B cell (primary cell): ENCODE data around the gene SLAMF9. TPM values are rescaled to one million over a fixed set of nuclear protein-coding genes. Genes with fewer than 3 reads are reported as not detected.

ENCODE experiments used
- ATAC-seq: fragments of 200-7000 bp; cut with Tn5 transposase; one replicate; pipeline ENCODE4 v1.10.0; 2021; ENCODE audit warnings: low read depth, mild to moderate bottlenecking, moderate number of reproducible peaks, moderate library complexity
- CTCF ChIA-PET: fragments of 350-600 bp; sonication (Branson Sonifier 250); formaldehyde crosslinking; loops from one replicate; lab custom pipeline; 2021; ENCODE audit warnings: antibody characterized with exemption, inconsistent platforms; lab: Charles Lee
- POLR2A ChIA-PET: fragments of 350-600 bp; sonication (Branson Sonifier 250); formaldehyde crosslinking; loops from one replicate; lab custom pipeline; 2021; ENCODE audit warnings: antibody characterized with exemption; lab: Charles Lee
- DNase-seq: peaks from one replicate; pipeline ENCODE4 v3.0.0; 2013
- H2AFZ ChIP-seq: 2 replicates; pipeline ENCODE4 v1.6.1; 2012; ENCODE audit warnings: mild to moderate bottlenecking, low read depth, low read length; ENCODE audit not compliant: insufficient read depth, poor library complexity, severe bottlenecking
- H3K27ac ChIP-seq, 2 donors: 1 replicate in 1 of 2; 2 replicates in 1 of 2; pipeline ENCODE4 v1.5.1; 2012 to 2013; ENCODE audit warnings: low read length in 2 of 2, mild to moderate bottlenecking in 2 of 2, moderate library complexity in 1 of 2
- H3K27me3 ChIP-seq, 4 experiments: fragments of 200-600 bp in 1 of 4; sonication (generic) in 1 of 4; replicated peaks in 1 of 4; 1 replicate in 2 of 4; 2 replicates in 2 of 4; pipeline versions ENCODE4 v1.6.1 to v1.7.0; 2013 to 2016; ENCODE audit warnings: low read length in 3 of 4, mild to moderate bottlenecking in 2 of 4, mixed read lengths in 1 of 4, moderate library complexity in 1 of 4; ENCODE audit not compliant: insufficient read depth in 4 of 4, control insufficient read depth in 3 of 4; ENCODE audit errors: control extremely low read depth in 1 of 4
- H3K36me3 ChIP-seq, 2 experiments: replicated peaks in 1 of 2; 1 replicate in 1 of 2; 2 replicates in 1 of 2; pipeline versions ENCODE4 v1.6.1 to v1.7.1; 2013; ENCODE audit warnings: low read length in 1 of 2; ENCODE audit not compliant: insufficient read depth in 2 of 2, control insufficient read depth in 1 of 2; ENCODE audit errors: control extremely low read depth in 1 of 2, extremely low read depth in 1 of 2
- H3K4me1 ChIP-seq, 2 donors: fragments of 200-600 bp in 1 of 2; sonication (generic) in 1 of 2; 1 replicate in 1 of 2; 2 replicates in 1 of 2; pipeline versions ENCODE4 v1.5.1 to v1.6.1; 2013 to 2017; ENCODE audit warnings: low read length in 2 of 2; ENCODE audit not compliant: control insufficient read depth in 2 of 2, insufficient read depth in 2 of 2
- H3K4me2 ChIP-seq: replicated peaks from 2 replicates; pipeline ENCODE3; 2012; ENCODE audit warnings: mild to moderate bottlenecking, low read depth, low read length; ENCODE audit not compliant: poor library complexity, severe bottlenecking
- H3K4me3 ChIP-seq, 5 experiments: fragments of 200-600 bp in 1 of 5; sonication (generic) in 1 of 5; 1 replicate in 3 of 5; 2 replicates in 2 of 5; pipeline versions ENCODE4 v1.5.1 to v1.7.0; 2011 to 2016; ENCODE audit warnings: low read length in 4 of 5, mild to moderate bottlenecking in 4 of 5, low read depth in 2 of 5, control low read depth in 1 of 5, moderate library complexity in 1 of 5; ENCODE audit not compliant: insufficient read depth in 1 of 5; ENCODE audit errors: control extremely low read depth in 1 of 5, extremely low read depth in 1 of 5
- H3K79me2 ChIP-seq: fragments of 200-600 bp; sonication (generic); one replicate; pipeline ENCODE4 v1.6.0; 2016; ENCODE audit warnings: low read length; ENCODE audit not compliant: control insufficient read depth, insufficient read depth
- H3K9ac ChIP-seq: fragments of 200-600 bp; sonication (generic); 2 replicates; pipeline ENCODE4 v1.6.1; 2017; ENCODE audit warnings: mild to moderate bottlenecking, low read length, moderate library complexity
- H3K9me3 ChIP-seq, 3 donors: one replicate each; pipeline versions ENCODE4 v1.6.1 to v1.7.1; 2013; ENCODE audit warnings: low read length in 2 of 3; ENCODE audit not compliant: control insufficient read depth in 2 of 3, insufficient read depth in 1 of 3; ENCODE audit errors: control extremely low read depth in 1 of 3
- H4K20me1 ChIP-seq: 2 replicates; pipeline ENCODE4 v1.6.0; 2012; ENCODE audit warnings: mild to moderate bottlenecking, low read length; ENCODE audit not compliant: insufficient read depth, control insufficient read depth, poor library complexity, severe bottlenecking
- H3K27ac Mint-ChIP-seq: one replicate; pipeline ENCODE4 v1.8.0; 2021; ENCODE audit warnings: mixed read lengths
- H3K27me3 Mint-ChIP-seq: one replicate; pipeline ENCODE4 v1.8.0; 2021; ENCODE audit warnings: mixed read lengths
- H3K4me1 Mint-ChIP-seq: one replicate; pipeline ENCODE4 v1.8.0; 2021; ENCODE audit warnings: mixed read lengths
- H3K4me3 Mint-ChIP-seq: one replicate; pipeline ENCODE4 v1.8.0; 2021; ENCODE audit warnings: mixed read lengths
- H3K9me3 Mint-ChIP-seq: one replicate; pipeline ENCODE4 v1.8.0; 2022; ENCODE audit warnings: mixed read lengths; ENCODE audit not compliant: insufficient read depth
- EZH2 ChIP-seq: IDR thresholded peaks from 2 replicates; pipeline ENCODE4 v1.6.1; 2012; ENCODE audit warnings: borderline replicate concordance, low read depth, mild to moderate bottlenecking, moderate library complexity, low read length; ENCODE audit not compliant: insufficient read depth, poor library complexity, severe bottlenecking
- WGBS: methylation state at CpG from one replicate; pipeline ENCODE4 v1.1.5; 2013; ENCODE audit warnings: missing lambda C conversion rate; ENCODE audit not compliant: insufficient coverage; 5-methylcytosine and 5-hydroxymethylcytosine counted together
- intact Hi-C: fragments of 100-400 bp; cut with micrococcal nuclease; formaldehyde crosslinking; loops from one replicate; pipeline ENCODE4 v1.10.0; 2022
- polyA plus RNA-seq: library from polyadenylated mRNA; depleted of rRNA; stranded (reverse); fragments of >200 nt; gene quantifications from 2 replicates; pipeline ENCODE4 v1.2.3, GENCODE V29; 2012
- total RNA-seq, 2 donors: library from RNA; stranded (reverse); fragments of 120-200 nt in 1 of 2; gene quantifications; 1 replicate in 1 of 2; 2 replicates in 1 of 2; pipeline versions ENCODE4 v1.2.3 to v1.2.4, GENCODE V29; 2013 to 2022
- TF ChIP-seq, protein P1 (sequence below): fragments of 200-600 bp; IDR thresholded peaks from one replicate; pipeline ENCODE4 v1.8.0; 2022; ENCODE audit warnings: antibody characterized with exemption, mild to moderate bottlenecking

Gene SLAMF9
- total and polyA plus RNA-seq, 2 donors (not counting 1 experiment from before 2014, with no cell fraction given) = not detected

DNA sequence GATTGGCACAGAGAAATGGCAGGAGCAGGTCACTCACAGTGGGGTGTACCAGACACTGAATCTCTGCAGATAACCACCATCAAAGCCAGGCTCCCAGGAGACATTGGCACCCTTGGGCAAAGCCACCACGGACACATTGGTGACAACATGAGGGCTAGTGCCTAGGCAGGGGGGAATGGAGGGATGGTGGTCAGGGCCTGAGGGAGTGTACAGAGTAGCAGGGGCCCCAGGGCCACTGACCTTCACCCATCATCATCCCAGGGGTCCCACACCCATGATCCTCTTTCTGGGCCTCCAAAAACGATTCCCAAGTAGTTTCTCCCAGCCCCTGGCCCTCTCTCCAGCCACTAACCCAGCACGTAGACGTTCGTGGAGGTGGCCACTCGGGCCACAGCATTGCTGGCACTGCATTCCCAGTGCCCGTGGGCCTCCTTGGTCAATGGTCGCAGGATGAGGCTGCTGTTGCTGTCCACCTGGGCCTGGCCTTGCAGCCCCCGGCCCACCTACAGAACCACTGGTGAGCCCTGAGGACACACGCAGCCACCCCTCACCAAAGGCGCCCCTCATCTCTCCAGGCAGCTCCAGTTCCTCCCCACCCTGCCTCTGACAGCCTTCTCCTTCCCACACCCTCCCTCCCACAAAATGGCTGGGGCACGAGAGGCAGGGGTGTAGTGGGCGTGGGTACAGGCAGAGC lies 22.8 kb downstream of the SLAMF9 start:
- H2AFZ ChIP-seq = no peak overlapping the region
- peaks cover 21% of the 10 kb centered on the region for H3K79me2 ChIP-seq
- ChIA-PET POLR2A (no interaction called here), CTCF (interaction anchor here (1.0 to 10.7 kb wide), 4 partner anchors 10 to 76 kb away, joined by 3 to 177 read pairs (median 4); no protein-coding TSS in a partner anchor)
- H3K36me3 ChIP-seq = no peaks in the 10 kb centered on the region
- DNase-seq = peak; percentile 20
- H3K4me1 Mint-ChIP-seq = peaks cover 16% of the 10 kb centered on the region
- no peaks in the 10 kb centered on the region for H3K27me3 ChIP-seq
- intact Hi-C loops = no loop called here
- no peak overlapping the region for H3K27ac Mint-ChIP-seq
- no peak overlapping the region for H3K9ac ChIP-seq
- no peaks in the 10 kb centered on the region for H3K9me3 Mint-ChIP-seq
- no peak overlapping the region for H3K4me3 Mint-ChIP-seq
- H3K9me3 ChIP-seq = no peaks in the 10 kb centered on the region
- WGBS = 84% methylated on average over 9 of the region's 13 CpGs
- no peak overlapping the region for H3K27ac ChIP-seq
- no peaks in the 10 kb centered on the region for H4K20me1 ChIP-seq
- TF ChIP-seq EZH2 = no peak
- TF ChIP-seq, protein P1, sequence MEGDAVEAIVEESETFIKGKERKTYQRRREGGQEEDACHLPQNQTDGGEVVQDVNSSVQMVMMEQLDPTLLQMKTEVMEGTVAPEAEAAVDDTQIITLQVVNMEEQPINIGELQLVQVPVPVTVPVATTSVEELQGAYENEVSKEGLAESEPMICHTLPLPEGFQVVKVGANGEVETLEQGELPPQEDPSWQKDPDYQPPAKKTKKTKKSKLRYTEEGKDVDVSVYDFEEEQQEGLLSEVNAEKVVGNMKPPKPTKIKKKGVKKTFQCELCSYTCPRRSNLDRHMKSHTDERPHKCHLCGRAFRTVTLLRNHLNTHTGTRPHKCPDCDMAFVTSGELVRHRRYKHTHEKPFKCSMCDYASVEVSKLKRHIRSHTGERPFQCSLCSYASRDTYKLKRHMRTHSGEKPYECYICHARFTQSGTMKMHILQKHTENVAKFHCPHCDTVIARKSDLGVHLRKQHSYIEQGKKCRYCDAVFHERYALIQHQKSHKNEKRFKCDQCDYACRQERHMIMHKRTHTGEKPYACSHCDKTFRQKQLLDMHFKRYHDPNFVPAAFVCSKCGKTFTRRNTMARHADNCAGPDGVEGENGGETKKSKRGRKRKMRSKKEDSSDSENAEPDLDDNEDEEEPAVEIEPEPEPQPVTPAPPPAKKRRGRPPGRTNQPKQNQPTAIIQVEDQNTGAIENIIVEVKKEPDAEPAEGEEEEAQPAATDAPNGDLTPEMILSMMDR = no peak
- peaks cover 7% of the 10 kb centered on the region for H3K27me3 Mint-ChIP-seq
- H3K4me2 ChIP-seq = no peak overlapping the region
- H3K4me1 ChIP-seq = peaks cover 8 to 12% of the 10 kb centered on the region in 2 donors
- H3K4me3 ChIP-seq = no peak overlapping the region
- ATAC-seq = no peak

DNA sequence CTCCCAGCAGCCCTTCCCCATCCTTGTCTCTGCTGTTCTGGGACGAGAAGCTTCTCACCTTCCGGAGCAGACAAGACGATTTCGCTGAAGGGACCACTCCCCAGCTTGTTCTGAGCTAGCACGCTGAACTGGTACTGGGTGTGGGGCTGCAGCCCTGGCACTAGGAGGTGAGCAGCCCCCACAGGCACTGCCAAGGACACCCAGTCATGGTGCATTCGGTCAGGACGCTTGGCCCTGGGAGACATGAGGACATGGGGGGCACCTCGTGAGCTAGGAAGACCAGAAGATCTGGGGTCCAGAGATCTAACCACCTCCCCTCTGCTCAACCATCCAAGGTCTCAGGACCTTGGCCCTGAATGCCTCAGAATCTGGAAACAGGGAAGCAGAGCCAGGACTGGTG lies 23.4 kb downstream of the SLAMF9 start:
- H3K36me3 ChIP-seq = no peaks in the 10 kb centered on the region
- H3K4me3 ChIP-seq = no peak overlapping the region
- no peak overlapping the region for H3K4me2 ChIP-seq
- no peaks in the 10 kb centered on the region for H3K9me3 ChIP-seq
- Mint-ChIP-seq H3K4me1 (peaks cover 16% of the 10 kb centered on the region), H3K4me3 (no peak overlapping the region), H3K27ac (no peak overlapping the region), H3K27me3 (peaks cover 7% of the 10 kb centered on the region), H3K9me3 (no peaks in the 10 kb centered on the region)
- ATAC-seq (no peak), DNase-seq (peak; percentile 11)
- 91% methylated on average over 7 of the region's 8 CpGs for WGBS
- intact Hi-C loops = no loop called here
- peaks cover 27% of the 10 kb centered on the region for H3K79me2 ChIP-seq
- CTCF ChIA-PET = interaction anchor here (1.0 to 1.8 kb wide), 3 partner anchors 9 to 77 kb away, joined by 3 to 5 read pairs (median 3); no protein-coding TSS in a partner anchor
- peaks cover 9 to 12% of the 10 kb centered on the region in 2 donors for H3K4me1 ChIP-seq
- no peaks in the 10 kb centered on the region for H3K27me3 ChIP-seq
- no peaks in the 10 kb centered on the region for H4K20me1 ChIP-seq
- TF ChIP-seq, protein P1 = no peak
- TF ChIP-seq EZH2 = no peak
- H2AFZ ChIP-seq = no peak overlapping the region
- no peak overlapping the region for H3K9ac ChIP-seq
- POLR2A ChIA-PET = no interaction called here
- no peak overlapping the region for H3K27ac ChIP-seq
